Fibroblast of pulmonary artery (primary cell): ENCODE data around the gene CMSS1.
A peak's percentile ranks its signal among the peaks of the same experiment; 100 is the strongest.

ENCODE experiments used
- DNase-seq: peaks from one replicate; pipeline ENCODE4 v3.0.0-alpha.2; 2010; ENCODE audit warnings: low read depth
- H3K4me3 ChIP-seq: replicated peaks from 2 replicates; pipeline ENCODE4 v1.5.1; 2011; ENCODE audit warnings: low read depth, mild to moderate bottlenecking, control low read depth, low read length, moderate library complexity
- TF ChIP-seq, protein P1 (sequence below): IDR thresholded peaks from 2 replicates; pipeline ENCODE4 v1.5.1; 2011; ENCODE audit warnings: mild to moderate bottlenecking, control low read depth, low read length, inconsistent platforms; ENCODE audit errors: missing control alignments

The CMSS1 gene

DNA sequence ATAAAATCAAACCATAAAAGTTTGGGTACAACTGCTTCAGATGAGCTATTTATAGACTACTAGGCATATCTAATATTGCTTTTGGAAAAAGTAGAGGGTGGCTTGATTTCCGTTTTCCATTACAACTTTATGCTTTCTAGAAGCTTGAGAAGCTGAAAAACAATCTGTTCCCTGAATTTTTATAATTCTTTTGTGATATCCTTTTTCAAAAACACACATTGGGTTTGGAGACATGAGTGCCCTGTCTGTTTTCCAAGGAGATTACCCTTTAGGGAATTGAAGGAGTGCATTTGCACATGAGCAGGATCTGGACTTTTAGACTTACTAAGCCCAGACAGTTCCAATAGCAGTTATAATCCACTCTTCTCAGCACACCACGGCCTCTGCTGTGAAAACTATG, 346.1 kb downstream of the CMSS1 start:
- TF ChIP-seq, protein P1, sequence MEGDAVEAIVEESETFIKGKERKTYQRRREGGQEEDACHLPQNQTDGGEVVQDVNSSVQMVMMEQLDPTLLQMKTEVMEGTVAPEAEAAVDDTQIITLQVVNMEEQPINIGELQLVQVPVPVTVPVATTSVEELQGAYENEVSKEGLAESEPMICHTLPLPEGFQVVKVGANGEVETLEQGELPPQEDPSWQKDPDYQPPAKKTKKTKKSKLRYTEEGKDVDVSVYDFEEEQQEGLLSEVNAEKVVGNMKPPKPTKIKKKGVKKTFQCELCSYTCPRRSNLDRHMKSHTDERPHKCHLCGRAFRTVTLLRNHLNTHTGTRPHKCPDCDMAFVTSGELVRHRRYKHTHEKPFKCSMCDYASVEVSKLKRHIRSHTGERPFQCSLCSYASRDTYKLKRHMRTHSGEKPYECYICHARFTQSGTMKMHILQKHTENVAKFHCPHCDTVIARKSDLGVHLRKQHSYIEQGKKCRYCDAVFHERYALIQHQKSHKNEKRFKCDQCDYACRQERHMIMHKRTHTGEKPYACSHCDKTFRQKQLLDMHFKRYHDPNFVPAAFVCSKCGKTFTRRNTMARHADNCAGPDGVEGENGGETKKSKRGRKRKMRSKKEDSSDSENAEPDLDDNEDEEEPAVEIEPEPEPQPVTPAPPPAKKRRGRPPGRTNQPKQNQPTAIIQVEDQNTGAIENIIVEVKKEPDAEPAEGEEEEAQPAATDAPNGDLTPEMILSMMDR, result no peak
- H3K4me3 ChIP-seq, result no peak overlapping the region
- DNase-seq, result no peak

DNA sequence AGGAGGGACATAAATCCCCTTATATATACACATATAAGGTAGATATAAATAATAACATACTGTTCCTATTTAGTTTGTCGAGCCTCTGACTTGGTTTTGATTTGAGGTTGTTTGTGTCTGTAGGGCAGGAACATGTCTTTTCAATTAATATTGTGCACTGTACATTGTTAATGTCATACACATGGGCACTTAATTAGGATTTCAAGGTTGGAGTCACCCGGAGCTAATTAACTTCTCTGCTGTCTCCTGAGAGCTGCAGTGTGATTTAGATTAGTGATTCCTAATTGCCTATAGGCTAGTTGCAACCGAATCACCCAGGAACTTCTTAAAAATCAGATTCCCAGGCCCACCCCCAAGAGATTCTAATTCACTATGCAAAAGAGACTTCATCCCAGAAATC, 347.1 kb downstream of the CMSS1 start:
- TF ChIP-seq, protein P1, result no peak
- no peak overlapping the region for H3K4me3 ChIP-seq
- DNase-seq, result no peak

DNA sequence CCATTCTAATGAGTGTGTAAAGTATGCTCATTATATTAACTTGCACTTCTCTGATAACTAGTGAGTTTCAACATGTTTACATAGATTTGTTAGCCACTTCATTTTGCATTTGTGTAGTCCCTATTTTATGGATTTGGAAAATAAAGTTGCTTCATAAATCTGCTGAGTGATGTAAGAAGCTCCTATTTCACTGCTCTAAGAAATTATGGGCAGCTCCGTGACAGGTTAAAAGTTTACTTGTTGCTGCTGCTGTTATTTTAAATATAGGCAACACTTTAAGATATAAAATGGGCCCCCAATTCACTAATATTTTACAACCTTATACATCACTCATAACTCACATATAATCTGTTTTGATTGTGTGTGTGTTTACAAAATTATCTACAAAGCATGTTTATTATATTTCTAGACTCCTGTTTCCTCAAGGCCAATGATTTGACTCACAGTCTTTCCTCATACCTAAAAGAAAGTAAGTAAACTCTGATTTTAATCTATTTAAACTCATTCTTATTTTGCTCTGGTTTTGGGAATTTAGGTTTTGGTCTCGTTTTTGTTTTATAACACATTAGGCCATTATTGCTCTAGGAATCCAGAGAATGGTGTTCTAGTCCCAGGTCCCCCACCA, 348.4 kb downstream of the CMSS1 start:
- DNase-seq, result no peak
- TF ChIP-seq, protein P1, result no peak
- no peak overlapping the region for H3K4me3 ChIP-seq

DNA sequence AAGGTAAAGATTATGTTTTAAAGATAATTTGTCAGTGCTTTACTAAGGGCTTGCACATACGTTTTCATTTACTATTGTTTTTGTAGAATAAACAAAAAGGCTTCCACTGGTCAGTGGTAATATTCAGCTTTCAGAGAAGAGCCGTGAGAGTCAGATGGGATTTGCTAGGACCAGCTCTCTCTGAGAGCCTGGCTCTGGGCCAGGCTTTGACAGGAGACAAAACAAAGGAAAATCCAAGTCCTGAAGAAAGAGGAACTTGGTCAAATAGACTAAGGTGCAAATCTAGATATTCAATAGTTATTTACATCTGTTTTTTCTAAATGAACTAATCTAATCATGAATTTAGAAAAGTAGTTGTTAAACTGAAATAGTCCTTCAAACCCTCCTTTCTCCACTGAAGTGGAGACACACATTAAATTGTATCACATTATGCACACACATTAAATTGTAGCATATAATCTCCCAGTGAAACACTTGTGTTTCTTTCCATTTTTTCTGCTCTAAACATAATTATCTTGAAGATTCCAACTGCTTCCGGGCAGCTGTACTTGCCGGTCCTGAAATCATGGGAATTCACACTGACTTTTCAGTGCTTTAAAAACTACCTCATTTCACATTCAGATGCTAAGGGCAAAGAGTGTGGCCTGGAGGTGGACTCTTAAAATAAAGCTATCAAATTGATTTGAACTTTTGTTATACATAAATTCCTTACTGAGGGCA, 351.7 kb downstream of the CMSS1 start:
- TF ChIP-seq, protein P1, result no peak
- peak; percentile 43 for DNase-seq
- no peak overlapping the region for H3K4me3 ChIP-seq

DNA sequence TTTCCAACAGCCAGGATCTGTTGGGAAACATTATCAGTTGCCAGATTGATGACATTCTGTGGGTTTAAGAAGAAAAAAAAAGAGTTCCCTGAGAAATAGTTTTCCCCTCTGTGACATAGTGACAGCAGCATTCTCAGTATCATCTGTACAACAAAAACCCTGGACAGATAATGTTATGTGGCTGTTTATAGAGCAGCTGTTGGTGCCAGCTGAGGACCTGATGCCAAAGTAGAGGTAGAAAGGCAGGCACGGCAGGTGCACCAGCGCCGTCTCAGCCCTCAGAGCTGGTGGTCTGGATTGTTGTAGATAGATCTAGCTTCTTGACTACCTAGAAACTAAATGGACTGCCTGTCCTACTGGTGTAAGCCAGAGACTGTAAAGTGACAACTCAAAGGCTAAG, 352.8 kb downstream of the CMSS1 start:
- no peak overlapping the region for H3K4me3 ChIP-seq
- no peak for DNase-seq
- TF ChIP-seq, protein P1, result no peak

DNA sequence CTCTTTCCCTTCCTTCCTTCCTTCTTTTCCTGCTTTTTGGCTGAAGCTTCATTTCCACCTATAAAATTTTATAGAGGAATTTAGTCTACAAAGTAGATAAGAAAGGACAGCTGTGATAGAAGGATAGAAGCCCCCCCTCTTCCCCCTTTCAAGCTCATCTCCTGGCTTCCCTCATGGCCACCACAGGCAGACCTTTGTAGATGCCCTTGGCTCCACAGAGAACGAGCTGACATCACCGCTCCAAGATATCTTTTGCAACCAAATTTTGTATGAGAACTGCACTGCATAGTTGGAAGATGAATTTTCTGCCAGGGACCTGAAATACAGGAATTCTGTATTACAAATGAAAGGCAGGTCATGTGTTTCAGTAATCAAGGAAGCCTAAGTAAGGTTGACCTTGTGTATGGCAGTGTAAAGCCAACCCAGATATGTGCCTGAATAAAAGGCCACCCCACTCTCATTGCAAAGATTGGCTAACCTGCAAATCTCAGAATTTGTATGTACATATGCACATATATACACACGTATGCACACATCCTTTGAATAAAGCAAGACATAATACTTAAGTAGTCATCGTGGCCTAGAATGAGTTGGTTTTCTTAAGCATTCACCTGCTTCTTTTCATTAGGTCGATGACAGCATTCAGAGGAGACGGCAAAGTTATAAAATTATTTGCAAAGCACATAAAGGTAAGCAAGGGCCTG, 353.7 kb downstream of the CMSS1 start:
- TF ChIP-seq, protein P1, result no peak
- H3K4me3 ChIP-seq, result no peak overlapping the region
- DNase-seq, result no peak

DNA sequence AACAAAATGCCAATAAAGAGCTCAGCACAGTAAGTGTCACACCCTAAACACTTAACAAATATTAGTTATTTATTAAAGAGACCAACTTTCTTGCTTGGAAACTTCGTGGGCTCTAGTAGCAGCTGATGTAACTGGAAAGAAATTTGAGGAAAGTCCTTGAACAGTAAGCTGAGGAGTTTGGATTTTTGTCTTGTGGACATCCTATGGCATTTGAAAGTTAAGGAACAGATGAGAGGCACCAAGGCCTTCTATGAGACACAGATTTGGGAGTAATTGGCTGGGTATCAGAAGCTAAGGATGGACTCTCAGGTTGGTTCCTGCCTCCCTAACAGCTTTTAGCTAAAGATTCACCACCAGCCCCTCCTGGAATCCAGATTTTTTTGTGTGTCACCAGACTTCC, 356.3 kb downstream of the CMSS1 start:
- TF ChIP-seq, protein P1, result no peak
- no peak overlapping the region for H3K4me3 ChIP-seq
- no peak for DNase-seq
